ENCODE data around the gene ITK.

Gene ITK

GRCh38 chr5:157165668-157166067, 15.0 kb upstream of the ITK start:
- no peak for DNase-seq (ENCODE audit: low spot score)
- in situ Hi-C loops (cut with MboI; ENCODE audit: low sequenced_read_pairs, unreplicated experiment): loop anchor here (25.0 kb wide), 1 partner anchor 147 kb away; no protein-coding TSS in a partner anchor
- TF ChIP-seq CTCF (IDR thresholded peaks at IDR 0.05; ENCODE audit: borderline replicate concordance, control extremely low read depth, extremely low read depth, insufficient read depth, missing control alignments): no peak

- in situ Hi-C loops (cut with MboI; ENCODE audit: low sequenced_read_pairs, unreplicated experiment): loop anchor here (25.0 kb wide), 1 partner anchor 146 kb away; no protein-coding TSS in a partner anchor
- no peak for TF ChIP-seq CTCF (IDR thresholded peaks at IDR 0.05; ENCODE audit: borderline replicate concordance, control extremely low read depth, extremely low read depth, insufficient read depth, missing control alignments)
- DNase-seq (ENCODE audit: low spot score): no peak
These were observed 14.1 kb upstream of the ITK start, which contains the start of gene GARIN3 for GRCh38 chr5:157166214-157167213. Gene GARIN3 (minus strand): TSS chr5:157166264. CDS start chr5:157166168, 96 bp downstream.

- no peak for DNase-seq (ENCODE audit: low spot score)
- TF ChIP-seq CTCF (IDR thresholded peaks at IDR 0.05; ENCODE audit: borderline replicate concordance, control extremely low read depth, extremely low read depth, insufficient read depth, missing control alignments): no peak
- in situ Hi-C loops (cut with MboI; ENCODE audit: low sequenced_read_pairs, unreplicated experiment): loop anchor here (25.0 kb wide), 1 partner anchor 145 kb away; no protein-coding TSS in a partner anchor
These were observed 13.4 kb upstream of the ITK start for GRCh38 chr5:157167214-157167621.

GRCh38 chr5:157168286-157168685, 12.4 kb upstream of the ITK start:
- in situ Hi-C loops (cut with MboI; ENCODE audit: low sequenced_read_pairs, unreplicated experiment): loop anchor here (25.0 kb wide), 1 partner anchor 144 kb away; no protein-coding TSS in a partner anchor
- no peak for TF ChIP-seq CTCF (IDR thresholded peaks at IDR 0.05; ENCODE audit: borderline replicate concordance, control extremely low read depth, extremely low read depth, insufficient read depth, missing control alignments)
- no peak for DNase-seq (ENCODE audit: low spot score)

- TF ChIP-seq CTCF (IDR thresholded peaks at IDR 0.05; ENCODE audit: borderline replicate concordance, control extremely low read depth, extremely low read depth, insufficient read depth, missing control alignments): no peak
- peak; percentile 80 for DNase-seq (ENCODE audit: low spot score)
- in situ Hi-C loops (cut with MboI; ENCODE audit: low sequenced_read_pairs, unreplicated experiment): loop anchor here (25.0 kb wide), 1 partner anchor 140 kb away; no protein-coding TSS in a partner anchor
These were observed 8.2 kb upstream of the ITK start for GRCh38 chr5:157172403-157172802.

- DNase-seq (ENCODE audit: low spot score): no peak
- in situ Hi-C loops (cut with MboI; ENCODE audit: low sequenced_read_pairs, unreplicated experiment): no loop called here
- no peak for TF ChIP-seq CTCF (IDR thresholded peaks at IDR 0.05; ENCODE audit: borderline replicate concordance, control extremely low read depth, extremely low read depth, insufficient read depth, missing control alignments)
These were observed 5.5 kb upstream of the ITK start for GRCh38 chr5:157175071-157175612.
